ENCODE measurements around the gene TMEM59.
"Not testable (repeated sequence)": the region's sequence is repeated elsewhere in the genome, so short reads cannot be mapped to it uniquely, and the experiment has no call there.

GRCh38 chr1:54094730-54095105, 41.7 kb upstream of the TMEM59 start:
- not testable (repeated sequence) for TF ChIP-seq CTCF, POLR2A (IDR thresholded peaks at IDR 0.05)

All from thyroid gland (tissue), 4 donors.